HTR-8/SVneo (cell line): ENCODE data around the gene CTBP1.
"Not testable (repeated sequence)": the region's sequence is repeated elsewhere in the genome, so short reads cannot be mapped to it uniquely, and the experiment has no call there.

Source experiments
- DNase-seq: peaks from one replicate; pipeline ENCODE4 v3.0.0; 2011; ENCODE audit warnings: low spot score, mixed read lengths; ENCODE audit not compliant: insufficient read length
- FAIRE-seq: peaks from 2 replicates; lab custom pipeline; 2011; peaks lifted over from hg19 to GRCh38; lab: Jason Lieb, UNC

CTBP1 gene

DNA sequence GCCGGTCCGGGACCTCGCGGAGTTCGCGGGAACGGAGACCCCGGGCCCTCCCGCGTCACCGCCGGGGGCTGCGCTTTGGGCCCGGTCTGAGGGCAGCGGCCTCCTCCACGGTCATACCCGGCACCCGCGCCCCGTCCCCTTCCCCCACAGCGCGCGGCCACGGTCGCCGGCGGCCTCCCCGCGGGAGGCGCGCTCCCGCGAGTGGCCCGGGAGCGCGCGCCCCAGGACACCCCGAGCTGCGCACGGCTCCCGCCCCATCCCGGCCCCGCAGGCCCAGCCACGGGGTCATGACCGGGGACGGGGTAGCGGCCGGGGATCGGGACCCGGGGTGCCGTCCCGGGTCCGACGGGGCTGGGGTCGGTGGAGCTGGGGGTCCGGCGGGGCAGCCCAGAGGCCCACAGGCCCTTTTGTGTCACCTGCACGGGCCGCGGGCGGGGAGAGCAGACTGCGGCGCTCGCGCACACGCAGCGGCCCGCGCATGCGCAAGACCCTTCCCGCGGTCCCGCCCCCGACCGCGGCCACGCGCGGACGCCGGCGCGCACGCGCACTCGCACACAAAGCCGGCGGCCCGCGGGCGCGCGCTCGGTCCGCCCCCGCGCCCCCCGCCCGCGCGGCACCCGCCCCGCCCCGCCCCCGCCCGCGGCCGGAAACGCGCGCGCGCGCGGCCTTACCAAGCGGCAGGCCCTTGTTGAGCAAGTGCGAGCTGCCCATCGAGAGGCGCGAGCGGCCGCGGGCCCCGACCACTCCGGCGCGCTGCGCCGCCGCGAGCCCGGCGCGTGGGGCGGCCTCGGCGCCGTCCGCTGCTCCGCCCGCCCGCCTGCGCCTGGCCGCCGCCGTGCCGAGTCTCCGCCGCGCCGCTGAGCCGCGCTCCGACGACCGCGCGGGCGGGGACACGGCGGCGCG, at the start of gene CTBP1:
Gene CTBP1 (minus strand): TSS at position 886 of the 903 bp plus-strand sequence. CDS start 7,799 bp downstream, outside the sequence.
- FAIRE-seq: peak; percentile 89

DNA sequence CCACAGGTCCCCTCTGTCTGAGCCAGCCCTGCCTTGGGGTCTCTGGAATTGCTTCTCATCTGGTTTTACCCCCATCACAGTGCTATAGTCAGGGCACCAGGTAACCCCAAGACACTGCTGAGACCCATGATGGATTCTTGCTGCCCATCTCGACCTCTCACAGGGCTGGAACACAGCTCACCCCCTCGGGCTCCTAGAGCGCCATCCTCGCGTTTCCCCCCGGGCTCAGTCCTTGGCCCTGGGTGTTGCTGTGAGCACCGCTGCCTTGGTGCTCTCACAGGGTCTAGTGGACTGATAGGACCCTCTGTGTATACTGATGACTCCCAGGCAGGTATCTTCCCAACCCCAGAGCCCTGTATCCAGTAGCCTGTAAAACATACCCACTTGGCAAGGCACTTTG, 49.5 kb upstream of the CTBP1 start:
- no peak for FAIRE-seq

More for the DNA sequence above, at the start of gene CTBP1:
- DNase-seq: peak; percentile 94

DNA sequence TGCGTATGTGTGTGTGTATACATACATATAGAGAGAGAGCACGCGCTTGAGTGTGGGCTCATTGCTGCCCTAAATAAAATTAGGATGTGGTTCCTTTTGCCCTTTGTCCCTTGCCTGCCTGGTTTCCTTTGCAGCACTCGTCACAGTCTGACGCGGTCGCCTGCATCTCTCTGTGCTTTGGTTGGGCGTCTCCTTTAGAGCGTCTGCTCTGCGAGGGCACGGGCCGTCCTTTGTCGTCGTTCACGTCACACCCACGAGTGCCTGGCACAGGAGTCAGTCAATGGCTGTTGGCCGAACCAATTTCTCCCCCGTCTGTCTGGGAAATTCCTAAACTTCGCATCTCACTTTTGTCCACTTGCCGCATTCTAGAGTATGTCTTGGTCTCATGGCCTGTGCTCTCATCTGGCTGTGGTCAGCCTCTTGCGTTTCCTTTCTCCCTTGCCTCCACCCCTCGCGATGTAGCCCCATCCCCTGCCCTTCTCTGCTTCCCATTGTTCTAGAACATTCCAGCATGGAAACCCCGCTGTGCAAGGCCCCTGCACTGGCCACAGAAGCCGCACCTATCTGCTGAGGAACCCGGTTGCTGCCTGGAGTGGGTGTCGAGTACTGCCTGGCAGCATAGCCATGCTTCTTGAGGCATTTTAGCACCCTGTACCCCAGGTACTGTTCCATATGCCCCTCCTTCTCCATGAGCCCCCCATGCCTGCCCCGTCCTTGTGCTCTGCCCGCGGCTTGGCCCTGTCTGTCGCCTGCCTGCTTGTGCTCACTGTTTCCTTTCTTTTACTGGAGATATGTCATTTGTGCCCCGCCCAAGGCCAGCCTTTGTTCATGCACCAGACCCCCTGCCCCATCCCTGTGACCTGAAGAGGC, 48.8 kb upstream of the CTBP1 start:
- no peak for FAIRE-seq
- DNase-seq: no peak

More for the DNA sequence above, 49.5 kb upstream of the CTBP1 start:
- DNase-seq: no peak

DNA sequence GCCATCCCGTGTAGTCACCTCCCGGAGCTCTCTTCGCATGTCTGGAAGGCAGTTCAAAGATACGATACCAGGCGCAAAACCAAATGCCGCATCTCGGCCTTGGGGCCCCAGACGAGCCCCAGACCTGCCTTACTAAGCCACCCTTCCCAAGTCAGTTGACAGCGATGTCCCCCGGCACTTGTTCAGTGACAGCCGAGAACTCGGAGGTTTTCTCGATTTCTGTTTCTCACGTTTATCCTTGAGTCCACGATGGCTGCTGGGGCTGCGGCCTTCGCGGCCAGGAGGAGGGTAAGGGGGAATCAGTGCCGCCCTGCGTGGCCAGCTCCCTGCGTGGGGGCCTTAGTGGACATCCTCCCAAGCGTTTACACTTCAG, 48.1 kb upstream of the CTBP1 start:
- DNase-seq: no peak
- FAIRE-seq: no peak

DNA sequence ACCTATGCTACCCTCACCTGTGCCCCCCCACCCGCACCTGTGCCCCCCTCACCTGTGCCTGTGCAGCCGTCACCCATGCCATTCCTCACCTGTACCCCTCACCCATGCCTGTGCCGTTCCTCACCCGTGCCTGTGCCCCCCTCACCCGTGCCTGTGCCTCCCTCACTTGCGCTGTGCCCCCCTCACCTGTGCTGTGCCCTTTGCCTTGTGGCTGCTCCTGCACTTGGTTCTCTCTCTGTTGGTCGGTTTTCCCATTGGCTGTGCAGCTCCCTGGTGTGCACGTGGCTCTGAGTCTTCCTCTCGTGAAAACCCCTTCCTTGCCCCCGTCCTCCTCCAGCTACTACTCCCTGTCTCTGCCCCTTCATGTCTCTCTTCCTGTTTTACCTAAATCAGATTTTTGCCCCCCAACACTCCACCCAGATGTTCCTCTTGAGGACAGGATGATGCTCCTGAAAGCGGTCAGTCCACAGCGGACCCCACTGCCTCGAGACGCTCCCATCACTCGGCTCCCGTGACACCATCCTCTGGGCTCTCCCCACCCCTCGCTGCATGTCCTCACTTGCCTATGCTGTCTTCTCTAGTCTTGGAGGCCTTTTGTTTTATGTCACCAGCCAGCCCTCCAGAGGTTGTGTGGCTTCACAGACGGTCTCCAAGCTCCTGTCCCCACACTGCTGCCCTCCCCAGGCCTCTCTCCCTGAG, 47.5 kb upstream of the CTBP1 start:
- FAIRE-seq (peak; percentile 20), DNase-seq (no peak)

DNA sequence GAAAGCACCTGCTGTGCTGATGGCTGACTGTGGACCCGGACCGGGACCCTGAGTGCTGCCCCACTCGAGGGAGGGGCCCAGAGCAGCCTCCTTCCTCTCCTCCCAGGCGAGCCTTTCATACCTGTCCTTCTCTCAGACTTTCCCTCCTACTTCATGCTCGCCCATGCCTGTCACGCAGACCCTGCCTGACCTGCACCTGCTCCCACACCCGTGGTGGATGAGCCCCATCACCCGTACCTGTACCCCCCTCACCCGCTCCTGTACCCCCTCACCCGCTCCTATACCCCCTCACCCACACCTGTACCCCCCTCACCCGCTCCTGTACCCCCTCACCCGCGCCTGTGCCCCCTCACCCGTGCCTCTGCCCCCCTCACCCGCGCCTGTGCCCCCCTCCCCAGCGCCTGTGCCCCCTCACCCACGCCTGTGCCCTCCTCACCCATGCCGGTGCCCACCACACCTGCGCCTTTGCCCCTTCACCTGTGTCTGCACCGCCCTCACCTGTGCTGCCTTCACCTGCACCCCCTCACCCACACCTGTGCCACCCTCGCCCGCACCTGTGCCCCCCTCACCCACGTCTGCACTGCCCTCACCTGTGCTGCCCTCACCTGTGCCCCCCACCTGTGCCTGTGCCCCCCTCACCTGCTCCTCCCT, 46.6 kb upstream of the CTBP1 start:
- FAIRE-seq: no peak
- DNase-seq: no peak

DNA sequence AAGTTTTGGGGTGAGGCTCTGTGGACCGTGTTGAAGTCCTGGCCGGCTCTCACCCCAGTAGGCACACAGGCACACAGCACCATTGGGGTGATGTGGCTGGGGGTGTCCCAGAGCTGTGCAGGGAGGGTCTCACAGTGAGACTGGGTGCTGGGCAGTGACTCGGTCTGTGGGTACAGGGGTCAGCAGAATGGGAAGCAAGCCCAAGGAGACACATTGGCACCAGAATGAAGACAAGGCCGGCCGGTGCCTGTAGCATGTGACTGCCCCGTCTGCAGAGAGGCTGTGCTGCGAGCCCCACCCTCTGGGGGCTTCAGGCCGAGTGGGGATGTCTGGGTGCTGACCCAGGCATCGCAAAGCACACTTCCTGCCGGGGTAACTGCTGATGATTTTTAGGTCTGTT, 46.0 kb upstream of the CTBP1 start:
- no peak for FAIRE-seq

DNA sequence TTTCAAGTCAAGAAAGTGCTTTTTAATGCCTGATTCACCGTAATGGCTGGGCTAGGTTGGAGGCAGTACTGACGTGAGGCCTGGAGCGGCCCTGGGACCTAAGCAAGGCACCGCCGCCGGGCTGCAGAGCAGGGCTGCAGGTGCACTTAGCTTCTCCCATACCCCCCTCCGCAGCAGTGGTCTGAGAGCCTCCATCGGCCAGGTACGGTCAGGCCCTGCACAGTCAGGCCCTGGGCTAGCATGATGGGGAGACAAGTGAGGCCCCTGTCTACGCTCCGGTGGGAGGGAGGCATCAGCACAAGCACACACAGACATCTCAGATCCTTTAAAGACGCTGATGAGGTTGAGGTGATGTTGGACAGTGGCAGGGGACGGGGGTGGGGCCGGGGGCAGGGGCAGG, 45.5 kb upstream of the CTBP1 start:
- no peak for DNase-seq
- FAIRE-seq: no peak

More for the DNA sequence above, 46.0 kb upstream of the CTBP1 start:
- no peak for DNase-seq

DNA sequence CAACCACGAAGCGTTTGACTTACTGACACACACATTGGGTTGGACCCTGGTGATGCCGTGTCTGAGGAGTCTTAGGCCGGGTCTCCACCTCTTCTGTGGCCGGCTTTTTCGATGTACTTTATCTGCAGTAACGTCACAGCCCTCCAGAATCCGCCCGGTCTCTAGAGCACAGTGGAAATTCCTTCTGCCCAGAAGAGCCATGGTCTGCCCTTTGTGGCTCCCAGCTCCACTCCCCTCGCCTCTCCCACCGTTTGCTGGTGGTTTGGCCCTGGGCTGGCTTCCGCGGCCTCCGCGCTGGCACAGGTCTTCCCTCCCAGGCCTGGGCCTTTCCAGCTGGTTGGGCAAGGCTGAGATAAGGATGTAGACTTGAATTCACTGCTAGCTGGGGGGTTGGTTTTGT, 45.1 kb upstream of the CTBP1 start:
- FAIRE-seq (no peak), DNase-seq (no peak)

DNA sequence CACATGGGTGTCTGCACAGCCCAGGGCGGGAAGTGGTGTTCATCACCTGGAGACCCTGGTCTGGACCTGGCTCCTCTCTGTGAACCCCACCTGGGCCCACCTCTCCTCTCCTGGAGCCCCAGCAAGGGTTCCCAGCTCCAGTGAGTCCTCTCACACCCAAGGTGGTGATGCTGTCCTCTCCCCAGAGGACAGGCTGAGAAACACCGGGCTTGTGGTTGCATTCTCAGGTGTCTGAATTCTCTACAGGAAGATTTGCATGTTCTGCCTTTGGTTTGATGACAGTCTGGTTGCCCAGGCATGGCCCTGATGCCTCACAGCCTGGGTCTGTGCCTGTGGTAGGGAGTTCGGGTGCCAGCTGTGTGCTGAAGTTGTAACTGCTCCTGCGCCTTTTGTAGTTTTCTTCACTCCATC, 44.6 kb upstream of the CTBP1 start:
- DNase-seq (no peak), FAIRE-seq (no peak)

DNA sequence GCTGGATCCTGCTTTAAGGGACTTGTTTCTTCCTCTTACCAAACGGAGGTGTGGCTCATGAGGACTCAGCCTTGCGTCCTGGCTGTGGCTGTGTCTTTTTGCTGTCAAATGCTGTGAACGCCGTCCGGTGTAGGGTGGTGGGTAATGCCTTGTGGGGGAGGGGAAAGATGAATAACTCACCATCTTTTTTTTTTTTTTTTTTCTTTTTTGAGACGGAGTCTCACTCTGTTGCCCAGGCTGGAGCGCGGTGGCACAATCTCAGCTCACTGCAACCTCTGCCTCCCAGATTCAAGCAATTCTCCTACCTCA, 43.7 kb upstream of the CTBP1 start:
- DNase-seq, FAIRE-seq: not testable (repeated sequence)

DNA sequence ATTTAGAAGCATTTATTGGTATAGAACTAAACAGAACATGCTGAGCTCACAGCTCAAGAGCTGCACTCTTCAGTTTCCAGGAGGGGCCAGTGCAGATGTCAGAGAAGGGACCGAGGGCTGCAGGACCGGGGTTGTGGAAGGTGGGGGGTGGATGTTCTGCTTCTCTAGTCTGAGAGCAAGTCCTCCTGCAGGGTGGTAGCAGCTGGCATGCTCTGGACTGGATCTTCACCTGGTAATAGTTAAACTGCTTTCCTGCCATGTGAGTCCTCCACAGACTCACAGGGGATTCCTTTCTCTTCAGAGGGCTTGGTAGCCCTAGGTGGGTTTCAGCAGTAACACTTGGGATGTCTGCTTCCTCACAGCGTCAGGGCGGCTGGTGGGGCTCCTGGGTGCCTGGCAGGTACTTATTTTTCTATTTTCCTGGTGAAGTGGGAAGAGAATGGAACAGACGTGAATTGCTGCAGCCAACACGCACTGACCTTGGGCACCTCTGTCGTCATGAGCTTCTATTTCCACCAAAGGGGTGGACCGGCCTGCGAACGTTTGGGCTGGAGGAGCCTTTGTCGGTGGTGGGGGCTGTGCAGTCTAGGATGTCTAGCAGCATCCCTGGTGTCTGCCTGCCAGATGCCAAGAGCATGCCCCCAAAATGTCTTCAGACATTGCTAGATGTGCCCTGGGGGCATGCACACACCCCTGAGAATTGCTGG, 43.2 kb upstream of the CTBP1 start:
- DNase-seq (no peak), FAIRE-seq (no peak)

DNA sequence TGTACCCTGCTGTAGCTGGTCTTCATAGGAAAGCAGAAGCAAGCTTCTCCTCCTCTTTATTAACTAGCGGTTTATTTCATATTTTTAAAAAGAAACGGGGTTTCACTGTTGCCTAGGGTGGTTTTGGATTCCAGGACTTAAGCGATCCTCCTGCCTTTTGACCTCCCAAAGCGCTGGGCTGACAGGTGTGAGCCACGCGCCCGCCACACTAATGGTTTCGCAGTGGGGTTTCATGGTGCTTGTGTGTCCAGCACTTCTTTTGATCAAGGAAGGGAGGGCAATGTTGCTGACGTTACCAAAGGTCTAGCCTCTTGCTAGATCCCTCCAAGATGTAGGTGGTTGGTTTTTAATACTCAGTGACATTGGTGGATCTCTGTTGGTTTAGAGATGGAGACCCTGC, 42.2 kb upstream of the CTBP1 start:
- FAIRE-seq (no peak), DNase-seq (no peak)

DNA sequence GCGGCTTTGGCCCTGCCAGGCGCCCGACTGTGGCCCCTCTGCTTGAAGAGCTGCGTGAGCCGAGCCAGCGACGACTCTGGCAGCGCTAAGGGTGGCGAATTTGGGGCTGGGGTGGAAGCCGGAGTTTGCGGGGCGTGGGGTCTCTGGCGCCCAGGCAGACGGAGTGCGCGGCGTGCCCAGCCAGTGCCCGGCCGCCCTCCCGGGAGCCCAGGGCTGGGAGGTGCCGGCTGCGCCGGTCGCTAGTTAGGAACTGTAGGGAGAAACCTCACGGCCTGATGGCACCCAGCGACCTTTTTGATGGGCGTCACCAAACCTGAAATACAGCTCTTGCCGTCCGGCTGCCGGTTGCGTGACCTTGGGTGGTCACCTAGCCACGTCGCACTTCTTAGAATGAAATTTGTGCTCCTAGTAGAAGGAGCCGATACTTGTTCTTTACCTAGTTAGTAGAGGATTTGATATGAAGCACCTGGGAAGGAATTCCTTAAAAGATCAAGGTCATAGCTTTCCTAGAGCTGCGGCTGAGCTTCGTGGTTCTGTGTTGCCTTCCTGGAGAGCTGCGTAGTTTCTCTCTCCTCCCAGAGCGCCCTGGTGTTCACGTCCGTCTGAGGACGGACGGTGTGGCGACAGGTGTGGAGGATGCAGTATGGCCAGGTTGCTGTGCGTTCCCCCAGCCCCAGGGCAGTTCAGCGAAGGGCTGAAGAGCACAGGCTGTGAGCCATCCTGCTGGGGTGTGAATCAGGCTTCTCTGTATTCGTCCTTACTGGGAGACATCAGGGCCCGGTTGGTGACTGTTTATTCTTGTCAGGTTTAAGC, 41.4 kb upstream of the CTBP1 start:
- no peak for FAIRE-seq
- no peak for DNase-seq

DNA sequence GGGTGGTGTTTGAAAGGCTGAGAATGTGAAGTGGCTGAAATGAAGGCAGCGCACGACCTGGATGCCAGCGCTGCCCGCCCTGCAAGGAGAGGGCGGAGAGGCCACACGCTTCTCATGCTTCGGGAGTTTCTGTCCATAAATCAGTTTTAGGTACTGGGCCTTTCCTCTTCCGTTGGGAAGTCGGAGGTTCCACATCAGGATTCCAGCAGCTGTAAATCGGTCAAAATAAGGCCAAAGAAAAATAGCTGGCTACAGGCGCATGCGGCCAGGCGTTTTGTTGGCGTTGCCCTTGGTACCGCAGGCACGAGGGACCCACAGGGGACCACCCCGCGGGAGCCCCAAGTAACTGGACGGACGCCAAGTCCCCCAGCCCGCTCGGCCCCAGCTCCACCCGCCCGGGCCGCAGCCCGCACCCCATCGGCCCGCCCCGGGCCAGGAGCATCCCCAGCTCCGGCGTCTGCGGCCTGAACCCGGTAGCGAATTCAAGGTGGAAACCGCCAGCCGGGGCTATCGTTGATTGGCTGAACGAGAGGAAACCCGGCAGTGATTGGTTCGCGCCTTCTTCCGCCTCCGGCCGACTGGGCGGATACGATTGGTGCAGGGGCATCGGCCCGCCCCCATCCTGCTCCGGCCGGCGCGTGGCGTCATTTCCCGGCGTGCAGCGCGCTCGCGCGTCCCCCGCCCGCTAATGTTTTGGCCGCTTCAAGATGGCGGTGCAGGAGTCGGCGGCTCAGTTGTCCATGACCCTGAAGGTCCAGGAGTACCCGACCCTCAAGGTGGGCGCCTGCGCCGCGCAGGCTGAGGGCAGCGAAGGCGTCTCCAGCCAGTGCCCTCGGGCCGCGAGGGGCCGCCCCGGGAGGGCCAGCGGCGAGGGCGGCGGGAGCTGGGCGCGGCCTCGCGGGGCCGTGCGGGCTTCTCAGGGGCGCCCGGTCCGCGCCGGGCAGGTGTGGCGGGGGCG, 40.6 kb upstream of the CTBP1 start, which contains the start of gene MAEA:
Gene MAEA (plus strand): TSS at position 685 of the 958 bp plus-strand sequence. CDS start 23 bp downstream, at position 708.
- peak; percentile 95 for FAIRE-seq
- peak; percentile 99 for DNase-seq

DNA sequence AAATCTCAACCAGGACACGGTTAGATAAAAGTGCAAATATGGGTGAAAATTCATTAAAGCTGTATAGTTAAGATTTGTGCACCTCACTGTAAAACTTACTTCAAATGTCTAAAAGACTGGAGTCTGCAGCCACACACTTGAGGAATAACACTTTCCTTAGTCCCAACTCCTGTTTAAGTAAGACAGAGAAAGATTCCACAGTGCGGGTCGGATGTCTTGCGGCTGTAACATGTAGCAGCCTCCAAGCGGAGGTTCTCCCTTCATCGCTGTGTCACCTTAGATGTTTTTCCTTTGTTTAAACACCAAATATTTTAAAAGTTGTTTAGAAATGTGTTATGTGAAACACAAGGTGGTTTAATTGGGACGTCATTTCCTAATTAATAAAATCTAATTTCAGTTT, 39.9 kb upstream of the CTBP1 start:
- FAIRE-seq (no peak), DNase-seq (no peak)

DNA sequence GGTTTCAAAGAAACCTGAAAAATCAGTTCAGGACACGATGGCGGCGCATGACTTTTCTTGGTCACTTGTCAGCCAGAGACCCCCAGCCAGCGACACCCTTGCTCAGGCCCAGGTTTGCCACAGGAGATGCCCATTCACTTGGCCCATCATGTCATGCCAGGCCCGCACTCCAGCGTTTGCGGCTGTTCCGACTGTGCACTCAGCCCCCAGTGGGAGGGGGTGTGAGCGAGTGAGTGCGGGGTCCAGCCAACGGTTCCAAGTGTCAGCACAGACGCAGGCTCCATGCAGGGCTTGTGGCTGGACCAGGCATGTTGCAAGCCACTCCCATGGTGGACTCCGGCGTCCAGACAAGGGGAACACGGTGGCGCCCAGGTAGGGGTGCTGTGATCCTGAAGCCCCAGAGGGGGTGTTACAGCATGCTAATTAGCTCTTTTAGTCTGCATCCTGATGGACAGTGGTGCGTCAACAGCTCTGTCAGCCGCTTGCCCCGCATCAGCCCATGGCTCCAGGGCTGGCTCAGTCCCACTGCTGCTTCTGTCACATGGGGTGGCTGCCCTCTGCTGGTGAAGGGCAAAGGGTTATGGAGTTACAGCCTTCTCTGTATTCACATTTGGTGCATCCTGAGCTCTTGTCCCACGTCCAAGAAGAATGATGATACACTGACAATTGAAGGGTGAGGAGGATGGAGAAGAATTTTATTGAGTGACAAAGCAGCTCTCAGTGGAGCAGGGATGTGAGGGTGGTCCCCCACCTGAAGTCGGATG, 37.0 kb upstream of the CTBP1 start:
- FAIRE-seq: no peak
- no peak for DNase-seq
